Endothelial cell of umbilical vein (primary cell): ENCODE results near the gene RASA4.
"Not testable (repeated sequence)": the region's sequence is repeated elsewhere in the genome, so short reads cannot be mapped to it uniquely, and the experiment has no call there.

Experiments used
- CTCF ChIP-seq, 2 donors: IDR thresholded peaks; 1 replicate in 1 of 2; 2 replicates in 1 of 2; pipeline ENCODE4 v1.5.1; 2011; ENCODE audit warnings: low read length in 2 of 2, mild to moderate bottlenecking in 2 of 2, moderate library complexity in 2 of 2, control low read depth in 1 of 2, inconsistent platforms in 1 of 2, low read depth in 1 of 2; ENCODE audit not compliant: insufficient read depth in 1 of 2; ENCODE audit errors: extremely low read depth in 1 of 2
- EZH2 ChIP-seq: IDR thresholded peaks from 2 replicates; pipeline ENCODE4 v1.6.1; 2012; ENCODE audit warnings: borderline replicate concordance, low read depth, mild to moderate bottlenecking, moderate library complexity, low read length, inconsistent platforms; ENCODE audit not compliant: severe bottlenecking

- TF ChIP-seq CTCF (IDR thresholded peaks at IDR 0.05; ENCODE audit: extremely low read depth in 1 of 2, insufficient read depth in 1 of 2, low read depth in 1 of 2, low read length in 2 of 2); EZH2: not testable (repeated sequence)
Observed at GRCh38 chr7:102599699-102600098, 16.9 kb downstream of the RASA4 start.
